ENCODE data around the gene STK17B.

GRCh38 chr2:196125596-196125995 lies 45.8 kb downstream of the STK17B start:
- TF ChIP-seq CTCF (conservative IDR thresholded peaks at IDR 0.05 in 1 of 2, IDR thresholded peaks at IDR 0.05 in 1 of 2; ENCODE audit: low read depth in 1 of 2, low read length in 2 of 2) (no peak), EZH2 (IDR thresholded peaks at IDR 0.05; ENCODE audit: low read length, missing control alignments) (no peak)

Data from fibroblast of lung (primary cell).